PC-3 (cell line): Measurements from ENCODE around the gene TAX1BP3. TPM values are rescaled to one million over a fixed set of nuclear protein-coding genes. Genes with fewer than 3 reads are reported as not detected.

ENCODE experiments used
- ATAC-seq: fragments of 200-7000 bp; cut with Tn5 transposase; 2 replicates; pipeline ENCODE4 v1.9.1; 2020; ENCODE audit warnings: mild to moderate bottlenecking, moderate library complexity
- BruUV-seq: library from RNA; stranded (reverse); fragments of 400-500 nt; replicated peaks from 2 replicates; lab custom pipeline; 2021; lab: Mats Ljungman, UMichigan
- CTCF ChIA-PET: fragments of 300-600 bp; sonication (Branson Sonifier 250); formaldehyde crosslinking; loops from one replicate; lab custom pipeline; 2022; ENCODE audit warnings: antibody characterized with exemption; lab: Charles Lee
- POLR2A ChIA-PET: fragments of 300-600 bp; sonication (Branson Sonifier 250); formaldehyde crosslinking; loops from one replicate; lab custom pipeline; 2022; ENCODE audit warnings: antibody characterized with exemption; ENCODE audit not compliant: unreplicated experiment; lab: Charles Lee
- DNase-seq: peaks from one replicate; pipeline ENCODE4 v3.0.0-alpha.2; 2015
- H2AFZ ChIP-seq: fragments of 300-600 bp; sonication (generic); 2 replicates; pipeline ENCODE4 v1.6.0; 2016; ENCODE audit warnings: antibody characterized with exemption, low read length
- H3F3A ChIP-seq: fragments of 300-600 bp; sonication (generic); one replicate; pipeline ENCODE4 v1.6.0; 2017; ENCODE audit warnings: antibody characterized with exemption, low read length, control low read depth, mild to moderate bottlenecking; ENCODE audit not compliant: unreplicated experiment
- H3K27ac ChIP-seq: fragments of 300-600 bp; sonication (generic); 2 replicates; pipeline ENCODE4 v1.5.1; 2016; ENCODE audit warnings: mild to moderate bottlenecking, low read length
- H3K27me3 ChIP-seq: fragments of 300-600 bp; sonication (generic); 2 replicates; pipeline ENCODE4 v1.6.1; 2016; ENCODE audit warnings: low read length, mixed read lengths
- H3K36me3 ChIP-seq: fragments of 300-600 bp; sonication (generic); 2 replicates; pipeline ENCODE4 v1.6.1; 2016; ENCODE audit warnings: low read depth, mixed run types, low read length, mixed read lengths
- H3K4me1 ChIP-seq: fragments of 300-600 bp; sonication (generic); 2 replicates; pipeline ENCODE4 v1.5.1; 2016; ENCODE audit warnings: low read length; ENCODE audit not compliant: insufficient read depth
- H3K4me2 ChIP-seq: fragments of 300-600 bp; sonication (generic); 2 replicates; pipeline ENCODE4 v1.6.0; 2016; ENCODE audit warnings: low read length
- H3K4me3 ChIP-seq: fragments of 300-600 bp; sonication (generic); 2 replicates; pipeline ENCODE4 v1.5.1; 2016; ENCODE audit warnings: mild to moderate bottlenecking, low read length, mixed read lengths
- H3K79me2 ChIP-seq: fragments of 300-600 bp; sonication (generic); 2 replicates; pipeline ENCODE4 v1.6.1; 2017; ENCODE audit warnings: low read length, mixed read lengths
- H3K9ac ChIP-seq: fragments of 300-600 bp; sonication (generic); 2 replicates; pipeline ENCODE4 v1.6.0; 2016; ENCODE audit warnings: mild to moderate bottlenecking, low read length
- H3K9me2 ChIP-seq: fragments of 300-600 bp; sonication (generic); replicated peaks from 2 replicates; pipeline ENCODE4 v1.6.1; 2016; ENCODE audit warnings: mixed run types, low read length, mixed read lengths
- H3K9me3 ChIP-seq: fragments of 300-600 bp; sonication (generic); 2 replicates; pipeline ENCODE4 v1.6.1; 2016; ENCODE audit warnings: low read length, mixed read lengths
- H4K20me1 ChIP-seq: fragments of 300-600 bp; sonication (generic); 2 replicates; pipeline ENCODE4 v1.6.1; 2016; ENCODE audit warnings: low read length, mixed read lengths
- EZH2 ChIP-seq: fragments of 300-600 bp; sonication (generic); IDR thresholded peaks from one replicate; pipeline ENCODE4 v1.6.1; 2017; ENCODE audit warnings: antibody characterized with exemption, mild to moderate bottlenecking, low read length; ENCODE audit not compliant: unreplicated experiment
- EZH2phosphoT487 ChIP-seq: fragments of 300-600 bp; sonication (generic); IDR thresholded peaks from 2 replicates; pipeline ENCODE4 v1.6.1; 2018; ENCODE audit warnings: mild to moderate bottlenecking, antibody characterized with exemption, low read length, borderline replicate concordance
- intact Hi-C: fragments of 100-400 bp; cut with micrococcal nuclease; formaldehyde crosslinking; loops from 2 replicates; pipeline ENCODE4 v1.9.0; 2023
- total RNA-seq: library from RNA; depleted of rRNA; stranded (reverse); fragments of >200 nt; gene quantifications from 2 replicates; pipeline ENCODE4 v1.2.3, GENCODE V29; 2014
- TF ChIP-seq, protein P1 (sequence below): fragments of 300-600 bp; sonication (generic); conservative IDR thresholded peaks from 2 replicates; pipeline ENCODE4 v1.5.1; 2017; ENCODE audit warnings: antibody characterized with exemption, low read depth, mild to moderate bottlenecking, low read length

TAX1BP3 gene
- total RNA-seq, 1 experiment from 2014 or later: 87.7 TPM

DNA sequence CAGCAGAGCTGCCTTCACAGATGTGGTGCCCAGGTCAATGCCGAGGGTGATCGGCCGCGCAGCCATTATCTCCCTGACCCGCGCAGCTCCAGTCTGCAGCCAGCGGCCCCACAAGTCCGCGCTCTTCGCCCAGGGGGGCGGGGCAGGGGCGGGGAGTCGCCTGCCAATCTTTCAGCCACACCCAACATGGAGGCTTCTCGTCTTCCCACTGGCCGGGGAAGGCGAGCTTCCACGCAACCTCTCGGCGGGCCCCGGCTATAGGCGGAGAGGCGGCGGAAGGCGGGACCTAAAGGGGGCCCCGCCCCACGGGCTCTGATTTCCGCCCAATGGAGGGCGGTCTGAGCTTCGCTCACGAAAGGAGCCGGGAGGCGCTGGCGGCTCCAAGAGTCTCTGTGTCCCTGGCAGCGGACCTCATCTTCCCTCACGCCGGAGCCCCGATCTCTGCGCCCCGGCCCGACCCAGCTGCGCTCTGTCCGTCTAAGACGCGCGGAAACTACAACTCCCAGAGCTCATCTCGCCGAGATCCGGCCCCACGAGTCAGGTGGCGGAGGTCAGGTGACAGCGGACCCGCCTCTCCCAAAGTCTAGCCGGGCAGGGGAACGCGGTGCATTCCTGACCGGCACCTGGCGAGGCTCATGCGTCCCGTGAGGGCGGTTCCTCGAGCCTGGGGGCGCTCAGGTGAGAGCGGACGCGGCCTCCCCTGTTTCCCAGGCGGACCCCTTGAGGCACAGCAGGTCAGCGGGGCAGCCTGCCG, 32.0 kb downstream of the TAX1BP3 start, which contains the start of the genes CTNS and SHPK:
Gene CTNS (plus strand): TSS at position 607 of the 754 bp plus-strand sequence. CDS start 3,447 bp downstream, outside the sequence.
Gene SHPK (minus strand): TSS at position 97 of the 754 bp plus-strand sequence. CDS start 31 bp downstream, at position 66.
- H3F3A ChIP-seq: no peaks in the 10 kb centered on the region
- no peaks in the 10 kb centered on the region for H3K9me3 ChIP-seq
- peak within 1 kb of the TSS; percentile 86 for H3K4me3 ChIP-seq
- peaks cover 41% of the 10 kb centered on the region for H3K79me2 ChIP-seq
- BruUV-seq: no TSS peak
- ChIA-PET CTCF (interaction anchor here (0.5 to 1.0 kb wide), 5 partner anchors 31 to 1234 kb away, joined by 3 to 5 read pairs (median 3); no protein-coding TSS in a partner anchor), POLR2A (interaction anchor here (0.5 to 0.9 kb wide), 4 partner anchors 16 to 119 kb away, joined by 3 to 11 read pairs (median 3); no protein-coding TSS in a partner anchor)
- peak; percentile 94 for DNase-seq
- H3K9ac ChIP-seq: peak within 1 kb of the TSS; percentile 93
- H3K9me2 ChIP-seq: no peaks in the 10 kb centered on the region
- peak within 1 kb of the TSS; percentile 94 for H3K4me2 ChIP-seq
- H3K36me3 ChIP-seq: no peaks in the 10 kb centered on the region; the same call in 1 of the 2 replicates
- TF ChIP-seq EZH2 (no peak), EZH2phosphoT487 (no peak)
- TF ChIP-seq, protein P1, sequence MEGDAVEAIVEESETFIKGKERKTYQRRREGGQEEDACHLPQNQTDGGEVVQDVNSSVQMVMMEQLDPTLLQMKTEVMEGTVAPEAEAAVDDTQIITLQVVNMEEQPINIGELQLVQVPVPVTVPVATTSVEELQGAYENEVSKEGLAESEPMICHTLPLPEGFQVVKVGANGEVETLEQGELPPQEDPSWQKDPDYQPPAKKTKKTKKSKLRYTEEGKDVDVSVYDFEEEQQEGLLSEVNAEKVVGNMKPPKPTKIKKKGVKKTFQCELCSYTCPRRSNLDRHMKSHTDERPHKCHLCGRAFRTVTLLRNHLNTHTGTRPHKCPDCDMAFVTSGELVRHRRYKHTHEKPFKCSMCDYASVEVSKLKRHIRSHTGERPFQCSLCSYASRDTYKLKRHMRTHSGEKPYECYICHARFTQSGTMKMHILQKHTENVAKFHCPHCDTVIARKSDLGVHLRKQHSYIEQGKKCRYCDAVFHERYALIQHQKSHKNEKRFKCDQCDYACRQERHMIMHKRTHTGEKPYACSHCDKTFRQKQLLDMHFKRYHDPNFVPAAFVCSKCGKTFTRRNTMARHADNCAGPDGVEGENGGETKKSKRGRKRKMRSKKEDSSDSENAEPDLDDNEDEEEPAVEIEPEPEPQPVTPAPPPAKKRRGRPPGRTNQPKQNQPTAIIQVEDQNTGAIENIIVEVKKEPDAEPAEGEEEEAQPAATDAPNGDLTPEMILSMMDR: no peak
- intact Hi-C loops: loop anchor here (1.0 to 2.0 kb wide), 3 partner anchors 32 to 101 kb away; partner anchors contain the start of genes EMC6 and TAX1BP3
- peaks cover 6% of the 10 kb centered on the region; the same call in 1 of the 2 replicates for H3K4me1 ChIP-seq
- H3K27me3 ChIP-seq: no peaks in the 10 kb centered on the region
- no peaks in the 10 kb centered on the region for H4K20me1 ChIP-seq
- H3K27ac ChIP-seq: peak within 1 kb of the TSS; percentile 86
- peak; percentile 95 for ATAC-seq
- H2AFZ ChIP-seq: peak within 1 kb of the TSS; percentile 83

DNA sequence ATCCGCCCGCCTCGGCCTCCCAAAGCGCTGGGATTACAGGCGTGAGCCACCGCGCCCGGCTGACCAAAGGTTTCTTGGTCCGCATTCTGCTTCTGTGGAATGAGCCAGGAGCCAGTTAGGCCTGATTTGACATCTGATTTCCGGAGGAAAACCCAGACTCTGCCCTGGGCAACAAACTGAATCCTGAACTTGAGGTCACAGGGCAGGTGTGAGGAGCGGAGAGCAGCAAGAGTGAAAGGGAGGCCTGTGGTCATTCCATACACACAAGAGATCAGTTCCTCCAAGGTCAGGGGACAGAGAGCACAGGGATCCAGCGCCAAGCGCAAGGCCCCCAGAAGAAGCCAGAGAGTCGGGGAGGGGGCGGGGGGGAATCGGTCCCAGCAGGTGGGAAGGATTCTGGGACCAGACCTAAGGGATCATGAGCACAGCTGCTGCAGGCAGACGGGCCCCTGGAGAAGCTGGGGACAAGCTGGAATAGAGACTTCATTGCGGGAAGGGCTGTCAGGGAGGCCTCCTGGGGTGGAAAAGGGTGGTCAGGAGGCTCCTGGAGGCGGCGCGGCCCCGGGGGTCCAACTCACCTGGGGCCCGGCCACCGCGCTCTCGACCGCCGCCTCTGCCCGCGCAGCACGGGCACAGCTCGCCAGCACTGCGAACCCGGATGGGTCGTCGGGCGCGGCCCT, 32.8 kb downstream of the TAX1BP3 start:
- H3K27me3 ChIP-seq: no peaks in the 10 kb centered on the region
- H2AFZ ChIP-seq: peak overlapping the region; percentile 68; the same call in 1 of the 2 replicates
- peak overlapping the region; percentile 46 for H3K27ac ChIP-seq
- ChIA-PET POLR2A (interaction anchor here (0.5 to 0.9 kb wide), 3 partner anchors 17 to 77 kb away, joined by 3 to 11 read pairs (median 3); no protein-coding TSS in a partner anchor), CTCF (interaction anchor here (0.6 to 1.0 kb wide), 2 partner anchors 32 kb away, joined by 3 to 5 read pairs; no protein-coding TSS in a partner anchor)
- no peaks in the 10 kb centered on the region for H4K20me1 ChIP-seq
- peak overlapping the region; percentile 86 for H3K4me3 ChIP-seq
- H3K36me3 ChIP-seq: no peaks in the 10 kb centered on the region; the same call in 1 of the 2 replicates
- H3K4me2 ChIP-seq: peak overlapping the region; percentile 94
- DNase-seq (peak; percentile 30), ATAC-seq (peak; percentile 2)
- BruUV-seq: no TSS peak
- TF ChIP-seq, protein P1: no peak
- TF ChIP-seq EZH2: no peak
- intact Hi-C loops: loop anchor here (1.0 to 2.0 kb wide), 3 partner anchors 33 to 100 kb away; partner anchors contain the start of genes EMC6 and TAX1BP3
- H3K9me3 ChIP-seq: no peaks in the 10 kb centered on the region
- H3K9ac ChIP-seq: peak overlapping the region; percentile 93
- H3K79me2 ChIP-seq: peaks cover 44% of the 10 kb centered on the region
- no peaks in the 10 kb centered on the region for H3F3A ChIP-seq
- H3K9me2 ChIP-seq: no peaks in the 10 kb centered on the region
- H3K4me1 ChIP-seq: peaks cover 6% of the 10 kb centered on the region; the same call in 1 of the 2 replicates
